ENCODE measurements around the gene SLC6A19.
A peak's percentile ranks its signal among the peaks of the same experiment; 100 is the strongest.

The SLC6A19 gene

GRCh38 chr5:1166370-1166769 lies 35.0 kb upstream of the SLC6A19 start:
- DNase-seq (ENCODE audit: low read depth in 2 of 2), result no peak

- no peak for DNase-seq (ENCODE audit: low read depth in 2 of 2)
Measured at GRCh38 chr5:1167361-1167727, 34.1 kb upstream of the SLC6A19 start.

GRCh38 chr5:1167728-1168709 lies 33.4 kb upstream of the SLC6A19 start:
- peak; percentile 37 to 50 for DNase-seq (ENCODE audit: low read depth in 2 of 2)

GRCh38 chr5:1168796-1169195 lies 32.6 kb upstream of the SLC6A19 start:
- no peak for DNase-seq (ENCODE audit: low read depth in 2 of 2)

- DNase-seq (ENCODE audit: low read depth in 2 of 2), result no peak
Measured at GRCh38 chr5:1169211-1170115, 31.9 kb upstream of the SLC6A19 start.

GRCh38 chr5:1171340-1171941 lies 30.0 kb upstream of the SLC6A19 start:
- DNase-seq (ENCODE audit: low read depth in 2 of 2), result no peak

- DNase-seq (ENCODE audit: low read depth in 2 of 2), result no peak
Measured at GRCh38 chr5:1172007-1172581, 29.3 kb upstream of the SLC6A19 start.

- peak in 1 of 2 donors; percentile 23 for DNase-seq (ENCODE audit: low read depth in 2 of 2)
Measured at GRCh38 chr5:1172670-1173404, 28.6 kb upstream of the SLC6A19 start.

GRCh38 chr5:1173485-1174070 lies 27.8 kb upstream of the SLC6A19 start:
- DNase-seq (ENCODE audit: low read depth in 2 of 2), result no peak

GRCh38 chr5:1174122-1174936 lies 27.1 kb upstream of the SLC6A19 start:
- DNase-seq (ENCODE audit: low read depth in 2 of 2), result peak; percentile 42 to 53

GRCh38 chr5:1175015-1175414 lies 26.4 kb upstream of the SLC6A19 start:
- DNase-seq (ENCODE audit: low read depth in 2 of 2), result no peak

- DNase-seq (ENCODE audit: low read depth in 2 of 2), result no peak
Measured at GRCh38 chr5:1175801-1176472, 25.5 kb upstream of the SLC6A19 start.

GRCh38 chr5:1176473-1177391 lies 24.7 kb upstream of the SLC6A19 start:
- no peak for DNase-seq (ENCODE audit: low read depth in 2 of 2)

- DNase-seq (ENCODE audit: low read depth in 2 of 2), result no peak
Measured at GRCh38 chr5:1177826-1178528, 23.4 kb upstream of the SLC6A19 start.

- no peak for DNase-seq (ENCODE audit: low read depth in 2 of 2)
Measured at GRCh38 chr5:1178529-1179382, 22.6 kb upstream of the SLC6A19 start.

- no peak for DNase-seq (ENCODE audit: low read depth in 2 of 2)
Measured at GRCh38 chr5:1179383-1179715, 22.0 kb upstream of the SLC6A19 start.

- DNase-seq (ENCODE audit: low read depth in 2 of 2), result no peak
Measured at GRCh38 chr5:1180096-1180495, 21.3 kb upstream of the SLC6A19 start.
